Measurements from ENCODE around the gene WDR82.

Gene WDR82, protein sequence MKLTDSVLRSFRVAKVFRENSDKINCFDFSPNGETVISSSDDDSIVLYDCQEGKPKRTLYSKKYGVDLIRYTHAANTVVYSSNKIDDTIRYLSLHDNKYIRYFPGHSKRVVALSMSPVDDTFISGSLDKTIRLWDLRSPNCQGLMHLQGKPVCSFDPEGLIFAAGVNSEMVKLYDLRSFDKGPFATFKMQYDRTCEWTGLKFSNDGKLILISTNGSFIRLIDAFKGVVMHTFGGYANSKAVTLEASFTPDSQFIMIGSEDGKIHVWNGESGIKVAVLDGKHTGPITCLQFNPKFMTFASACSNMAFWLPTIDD

DNA sequence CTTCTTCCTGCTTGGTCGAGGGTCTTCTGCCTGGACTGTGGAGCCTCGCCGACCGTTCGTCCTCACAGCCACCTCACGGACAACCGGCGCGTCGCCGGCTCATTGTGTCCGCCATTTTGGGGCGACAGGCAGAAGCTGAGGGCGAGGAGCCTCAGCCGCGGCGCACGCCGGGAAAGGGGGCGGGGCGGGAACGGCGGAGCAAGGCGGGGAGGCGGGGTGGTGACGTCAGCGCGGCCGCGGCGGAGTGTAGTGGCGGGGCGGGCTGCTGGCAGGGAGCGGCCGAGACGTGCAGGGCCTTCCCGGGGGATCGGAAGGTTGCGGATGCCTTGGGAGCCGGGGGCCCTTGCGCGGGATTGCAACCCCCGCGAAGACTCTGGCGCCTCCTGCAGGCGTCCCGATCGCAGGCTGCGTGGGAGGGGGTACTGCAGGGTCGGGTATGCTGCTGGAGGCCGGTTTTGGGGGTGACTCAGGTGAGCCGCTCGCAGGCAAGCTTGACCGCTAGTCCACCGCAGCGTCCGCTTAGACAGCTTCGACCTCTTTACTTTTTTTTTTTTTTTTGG, at the start of gene WDR82:
WDR82 (minus strand) TSS at position 140 of the 560 bp plus-strand sequence. CDS start 288 bp downstream, outside the sequence.
- peak; percentile 81 to 82 for DNase-seq (ENCODE audit: low read depth in 2 of 2)

DNA sequence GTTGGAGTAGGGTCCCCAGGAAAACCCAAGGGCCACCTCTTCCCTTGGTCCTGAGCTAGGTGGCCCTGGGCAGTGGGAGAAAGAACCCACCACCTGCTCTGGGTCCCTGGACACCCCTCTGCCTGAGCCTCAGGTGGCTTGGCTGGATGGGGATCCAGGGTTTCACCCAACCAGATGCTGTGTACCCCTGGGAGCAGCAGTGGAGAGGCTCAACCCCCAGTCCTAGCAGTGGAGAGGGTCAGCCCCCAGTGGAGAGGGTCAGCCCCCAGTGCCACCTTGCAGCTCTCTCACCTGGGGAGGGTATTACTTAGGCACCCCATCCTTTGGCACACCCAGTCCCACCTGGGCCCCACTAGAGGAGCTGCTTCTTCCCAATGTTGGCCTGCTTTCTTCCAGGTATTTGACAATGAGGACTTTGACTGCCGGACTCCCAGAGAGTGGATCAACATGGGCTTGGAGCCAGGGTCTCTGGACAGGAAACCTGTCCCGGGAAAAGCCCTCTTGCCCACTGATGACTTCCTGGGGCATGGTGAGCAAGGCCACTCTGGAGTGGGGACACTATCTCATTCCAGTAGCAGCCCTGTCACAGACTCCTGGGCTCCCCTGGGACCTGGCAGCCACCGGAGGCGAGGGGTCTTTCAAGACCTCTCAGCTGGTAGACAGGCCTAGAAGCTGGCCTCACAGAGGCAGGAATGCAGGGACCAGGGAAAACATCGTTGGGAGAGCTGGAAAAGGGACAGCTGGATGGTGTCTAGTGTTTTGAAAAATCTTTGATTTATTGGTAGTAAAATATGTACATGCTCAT, 49.2 kb upstream of the WDR82 start:
- DNase-seq (ENCODE audit: low read depth in 2 of 2), result no peak

DNA sequence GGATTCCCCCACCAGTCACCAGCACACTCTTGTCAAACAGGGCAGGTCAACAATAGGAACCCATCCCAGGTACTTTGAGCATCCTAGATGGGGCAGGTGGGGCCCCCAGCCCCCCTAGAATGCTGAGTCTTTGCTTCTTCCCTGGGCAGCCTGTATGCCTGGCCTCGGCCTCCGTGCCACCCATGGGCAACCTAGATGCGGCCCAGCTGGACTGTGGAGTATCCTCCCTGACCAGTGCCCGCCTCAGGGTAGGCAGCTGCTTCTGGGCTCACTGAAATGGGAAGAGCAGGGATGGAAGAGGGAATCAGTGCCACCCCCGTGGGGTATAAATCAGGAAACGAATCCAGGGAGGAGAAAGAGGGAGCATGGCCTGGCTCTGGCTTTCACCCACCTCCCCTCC, 48.5 kb upstream of the WDR82 start:
- DNase-seq (ENCODE audit: low read depth in 2 of 2), result no peak

DNA sequence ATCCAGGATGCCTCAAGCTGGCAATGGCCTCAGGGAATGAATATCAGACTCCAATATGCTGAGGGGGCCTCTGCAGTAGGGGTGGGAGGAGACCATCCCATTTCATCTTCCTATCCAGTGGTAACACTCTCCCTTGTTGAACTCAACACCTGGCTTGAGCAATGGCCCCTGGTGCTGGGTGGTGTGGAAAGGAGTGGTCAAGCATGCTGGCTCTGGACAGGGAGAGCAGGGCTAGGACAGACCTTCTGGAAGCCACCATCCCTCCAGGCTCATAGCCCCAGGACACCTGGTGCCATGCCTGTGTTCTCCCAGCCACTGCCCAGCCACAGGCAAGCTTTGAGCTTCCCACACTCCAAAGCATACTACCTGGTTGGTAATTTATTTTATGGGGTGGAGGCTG, 47.2 kb upstream of the WDR82 start:
- no peak for DNase-seq (ENCODE audit: low read depth in 2 of 2)

DNA sequence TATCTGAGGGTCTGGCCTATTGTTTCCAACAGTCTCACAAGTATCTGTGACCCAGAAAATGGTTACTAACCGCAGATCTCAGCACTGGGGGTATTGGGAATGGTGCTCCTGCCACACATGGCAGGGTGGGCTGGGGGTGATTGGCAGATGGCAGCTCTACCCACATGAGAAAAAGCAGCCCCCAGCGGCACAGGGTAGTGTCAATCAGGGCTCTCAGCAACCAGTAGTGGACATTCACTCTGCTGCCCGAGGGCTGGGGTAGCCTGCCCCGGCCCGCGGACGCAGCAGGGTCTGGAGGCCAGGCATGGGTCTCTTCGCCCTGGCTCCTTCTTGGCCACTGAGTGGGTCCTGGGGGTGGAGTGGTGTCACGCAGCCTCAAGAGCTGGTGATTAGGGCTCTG, 46.2 kb upstream of the WDR82 start:
- no peak for DNase-seq (ENCODE audit: low read depth in 2 of 2)

DNA sequence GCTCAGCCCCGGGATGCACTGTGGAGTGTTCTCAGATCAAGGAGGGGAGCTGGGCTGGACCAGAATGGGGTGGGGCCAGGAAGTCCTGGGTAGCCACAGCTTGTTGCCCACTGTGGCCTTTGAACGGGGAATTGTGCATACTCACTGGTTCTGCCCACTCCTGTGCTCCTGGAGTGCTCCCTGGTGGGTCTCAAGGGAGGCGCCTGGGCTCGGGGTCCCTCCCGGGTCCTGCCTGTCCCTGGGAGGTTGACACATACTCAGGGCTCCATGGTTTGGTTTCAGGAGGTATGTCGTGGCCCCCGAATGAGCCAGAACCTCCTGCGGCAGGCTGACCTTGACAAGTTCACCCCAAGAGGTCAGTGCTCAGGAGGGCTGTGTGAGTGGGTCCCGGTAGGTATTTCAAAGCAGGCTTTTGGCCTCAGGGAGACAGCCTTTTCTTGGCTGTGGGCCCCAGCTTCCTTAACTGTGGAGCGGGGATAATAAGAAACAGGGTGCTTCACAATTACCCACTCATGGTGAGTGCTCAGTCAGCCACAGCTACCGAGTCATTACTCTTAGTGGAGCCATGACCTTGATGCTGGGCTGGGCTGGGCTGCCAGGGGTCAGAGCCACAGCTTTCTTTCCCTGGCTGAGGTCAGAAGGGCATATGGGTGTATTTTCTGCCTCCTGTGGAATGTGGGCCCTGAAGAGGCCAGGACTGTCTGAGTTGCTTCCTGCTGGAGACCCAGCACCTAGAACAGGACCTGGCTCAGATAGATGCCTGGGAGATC, 45.3 kb upstream of the WDR82 start:
- DNase-seq (ENCODE audit: low read depth in 2 of 2), result no peak

DNA sequence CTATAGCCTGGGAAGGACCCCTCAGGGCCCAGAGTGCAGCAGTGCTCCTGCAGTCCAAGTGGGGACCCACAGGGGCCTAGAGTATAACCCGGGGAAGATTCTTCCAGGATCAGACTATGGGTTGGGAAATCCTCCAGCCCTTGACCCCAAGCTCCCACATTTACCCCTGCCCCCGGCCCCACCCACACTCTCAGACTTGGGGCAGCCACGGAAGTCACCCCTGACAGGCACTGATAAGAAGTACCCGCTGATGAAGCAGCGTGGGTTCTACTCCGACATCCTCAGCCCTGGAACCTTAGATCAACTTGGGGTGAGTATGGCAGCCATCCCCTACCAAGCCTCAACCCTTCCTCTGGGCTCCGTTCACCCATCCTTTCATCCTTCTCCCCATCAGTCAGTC, 44.0 kb upstream of the WDR82 start:
- no peak for DNase-seq (ENCODE audit: low read depth in 2 of 2)

DNA sequence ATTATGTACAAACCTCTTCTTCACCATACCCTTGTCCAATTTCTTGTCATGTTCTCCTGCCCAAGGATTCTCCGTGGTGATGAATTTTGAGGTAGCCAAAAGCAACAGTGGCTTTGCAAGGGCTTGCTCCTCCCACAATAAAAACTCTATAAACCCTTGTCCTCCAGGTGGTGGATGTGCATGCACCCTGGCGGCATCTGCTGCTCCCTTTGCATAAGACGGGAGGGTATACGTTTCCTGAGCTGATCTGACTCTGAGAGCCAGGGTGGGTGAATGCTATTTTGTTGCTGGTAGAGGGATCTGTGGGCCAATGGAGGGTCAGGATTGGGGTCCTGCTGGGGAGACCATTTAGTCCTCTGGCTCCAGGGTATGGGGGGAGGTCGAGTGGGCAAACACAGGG, 43.0 kb upstream of the WDR82 start:
- DNase-seq (ENCODE audit: low read depth in 2 of 2), result no peak

DNA sequence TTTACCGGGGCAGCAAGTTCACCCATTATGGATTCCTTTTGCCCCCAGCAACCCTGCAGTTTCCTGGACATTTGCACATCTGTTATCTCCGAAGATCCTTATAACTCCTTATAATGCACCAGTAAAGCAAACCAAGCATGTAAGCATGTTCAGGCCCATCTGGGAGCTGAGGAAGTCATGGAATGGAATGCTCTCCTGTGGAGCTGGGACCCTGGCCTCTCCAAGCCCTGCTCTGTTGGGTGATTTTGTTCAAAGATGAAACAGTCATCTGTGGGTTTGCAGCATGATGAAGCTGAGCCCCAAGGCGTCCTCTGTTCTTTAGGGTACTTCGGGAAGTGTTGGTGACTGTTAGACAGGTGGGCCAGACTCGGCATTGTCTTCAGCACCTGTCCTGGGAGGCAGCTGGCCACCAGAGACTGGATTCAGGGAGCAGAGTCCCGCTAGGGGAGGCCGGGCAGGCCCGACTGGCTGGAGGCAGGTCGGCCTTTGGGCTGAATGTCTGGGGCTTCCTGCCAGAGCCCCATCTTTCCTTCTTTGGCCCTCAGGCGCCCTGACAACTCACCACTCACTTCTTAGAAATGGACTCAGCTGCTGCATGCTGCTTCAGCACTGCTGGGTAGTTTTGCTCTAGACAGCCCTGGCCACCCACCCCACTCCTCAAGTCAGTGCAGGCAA, 41.6 kb upstream of the WDR82 start:
- DNase-seq (ENCODE audit: low read depth in 2 of 2), result no peak

DNA sequence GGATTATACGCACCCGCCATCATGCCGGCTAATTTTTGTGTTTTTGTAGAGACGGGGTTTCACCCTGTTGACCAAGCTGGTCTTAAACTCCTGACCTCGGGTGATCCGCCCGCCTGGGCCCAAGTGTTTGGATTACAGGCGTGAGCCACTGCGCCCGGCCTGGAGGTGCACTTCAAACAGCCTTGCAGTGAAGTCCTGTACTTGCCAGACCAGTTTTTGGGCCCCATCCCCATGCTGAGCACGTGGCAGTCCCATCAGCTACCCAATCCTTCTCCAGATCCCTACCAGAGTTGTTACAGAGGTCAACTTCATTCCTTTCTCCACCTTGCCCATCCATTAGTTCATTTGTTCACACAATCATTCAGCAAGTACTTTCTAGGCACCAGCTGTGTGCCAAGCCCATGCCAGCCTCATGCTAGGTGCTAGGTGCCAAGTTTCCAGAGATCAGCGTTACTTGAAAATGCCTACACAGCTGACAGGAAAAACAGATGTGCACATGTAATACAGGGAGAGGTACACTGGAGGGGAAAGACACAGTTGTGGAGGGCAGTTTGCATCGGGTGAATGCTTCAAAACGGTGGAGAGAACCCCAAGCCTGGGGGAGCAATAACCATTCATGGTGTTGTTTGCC, 39.9 kb upstream of the WDR82 start:
- DNase-seq (ENCODE audit: low read depth in 2 of 2), result no peak

DNA sequence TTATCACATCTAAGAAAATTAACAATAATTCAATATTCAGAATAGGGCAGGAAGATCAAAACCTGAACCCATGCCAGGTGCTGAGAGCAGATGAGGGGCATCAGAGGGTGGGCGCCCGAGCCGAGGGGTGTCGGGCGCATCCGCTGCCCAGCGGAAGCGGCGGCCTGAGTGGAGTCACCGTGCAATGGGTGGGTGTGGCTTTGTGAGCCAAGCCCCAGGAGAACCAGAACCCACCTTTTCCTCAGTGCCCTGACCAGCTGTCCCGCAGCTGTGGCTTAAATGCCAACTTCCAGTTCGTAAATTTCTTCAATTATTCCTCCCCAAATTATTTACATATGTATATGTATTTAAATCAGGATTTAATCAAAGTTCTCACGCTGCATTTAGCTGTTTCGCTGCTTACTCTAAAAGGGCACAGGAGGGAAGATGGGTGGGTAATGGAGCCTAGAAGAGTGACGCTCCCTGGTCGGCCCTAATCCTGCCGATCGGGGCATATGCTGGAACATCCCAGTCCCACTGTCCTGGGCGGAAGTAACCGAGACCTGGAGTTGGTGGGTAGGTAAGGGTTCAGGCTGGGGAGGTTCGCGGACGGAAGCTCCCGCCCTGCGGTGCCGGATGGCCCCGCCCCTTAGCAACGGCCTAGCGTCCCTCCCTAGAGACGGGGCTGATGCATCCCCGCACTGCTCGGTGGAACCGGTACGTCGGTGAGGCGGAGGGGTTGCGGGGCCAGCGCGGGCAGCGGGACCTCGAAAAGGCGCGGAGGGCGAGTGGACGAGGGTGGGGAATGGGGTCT, 39.0 kb upstream of the WDR82 start:
- DNase-seq (ENCODE audit: low read depth in 2 of 2), result no peak

DNA sequence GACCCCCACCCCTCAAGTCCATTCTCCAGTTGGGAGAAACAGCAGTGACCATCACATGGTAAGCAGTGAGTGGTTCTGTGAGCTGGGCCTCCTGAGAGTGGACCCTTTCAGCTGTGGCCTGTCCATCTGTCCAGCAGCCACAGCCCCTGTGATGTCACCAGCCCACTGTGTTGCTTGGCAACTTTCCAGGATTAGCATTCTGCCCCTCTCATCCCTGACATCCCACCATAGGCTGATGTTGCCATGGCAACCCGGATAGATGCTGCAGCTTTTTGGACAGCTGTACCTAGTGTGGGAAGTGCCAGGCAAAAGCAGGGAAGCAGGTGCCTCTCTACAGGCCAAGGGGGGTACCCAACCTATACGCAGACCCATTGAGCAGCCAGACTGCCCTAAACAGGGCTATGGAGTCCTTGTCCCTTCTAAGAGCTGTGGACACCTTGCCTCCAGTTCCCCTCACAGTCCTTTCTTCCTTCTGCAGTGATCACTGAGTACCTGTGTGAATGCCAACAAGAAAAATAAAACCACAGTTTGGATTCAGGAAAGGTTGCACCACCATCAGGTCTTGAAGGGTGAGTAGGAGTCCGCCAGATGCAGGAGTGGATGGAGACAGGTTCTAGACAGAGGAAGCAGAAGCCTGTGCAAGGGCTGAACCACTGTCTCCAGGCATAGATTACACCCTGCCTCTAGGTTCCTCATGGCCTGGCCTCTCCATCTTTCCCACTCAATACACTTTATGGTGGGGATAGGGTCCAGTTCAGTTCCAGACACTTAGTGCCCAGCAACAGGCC, 37.7 kb upstream of the WDR82 start, which contains the start of gene DNAH1:
DNAH1 (plus strand) TSS at position 343 of the 788 bp plus-strand sequence. CDS start 6,124 bp downstream, outside the sequence.
- DNase-seq (ENCODE audit: low read depth in 2 of 2), result no peak

DNA sequence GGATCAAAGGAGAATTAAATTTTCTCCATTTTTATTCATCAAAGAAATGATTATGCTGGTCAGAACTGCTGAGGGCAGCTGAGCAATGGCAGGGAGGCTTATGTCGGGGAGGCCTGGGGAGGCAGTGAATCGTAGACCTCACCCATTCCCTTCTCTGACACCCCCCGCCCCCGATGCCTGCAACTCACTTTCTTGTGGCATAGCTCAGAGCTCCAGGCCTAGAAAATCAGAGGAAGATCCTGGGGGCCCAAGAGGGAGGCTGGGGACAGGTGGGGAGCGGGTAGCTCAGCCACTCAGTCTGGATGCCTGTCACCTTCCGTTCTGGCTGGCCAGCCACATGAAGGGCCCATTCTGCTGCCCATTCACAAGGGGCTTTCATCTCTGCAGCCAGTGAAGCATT, 36.6 kb upstream of the WDR82 start:
- DNase-seq (ENCODE audit: low read depth in 2 of 2), result no peak

DNA sequence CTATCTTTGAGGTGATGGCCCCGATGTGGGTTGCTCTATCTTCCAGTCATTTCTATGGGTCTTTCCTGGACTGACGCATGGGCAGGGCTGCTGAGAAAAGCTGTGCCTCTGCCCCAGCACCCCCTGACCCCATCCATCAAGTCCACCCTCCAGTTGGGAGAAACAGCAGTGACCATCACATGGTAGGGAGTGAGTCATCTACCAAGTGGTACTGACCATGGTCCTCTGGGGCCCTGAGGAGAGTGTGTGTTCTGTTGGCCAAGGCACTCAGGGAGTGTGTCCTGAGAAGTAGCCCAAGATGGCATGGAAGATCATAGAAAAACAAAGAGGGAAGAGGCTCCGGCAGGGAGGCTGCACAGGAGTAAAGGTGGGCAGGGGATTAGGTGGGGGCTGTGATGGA, 36.0 kb upstream of the WDR82 start:
- no peak for DNase-seq (ENCODE audit: low read depth in 2 of 2)

DNA sequence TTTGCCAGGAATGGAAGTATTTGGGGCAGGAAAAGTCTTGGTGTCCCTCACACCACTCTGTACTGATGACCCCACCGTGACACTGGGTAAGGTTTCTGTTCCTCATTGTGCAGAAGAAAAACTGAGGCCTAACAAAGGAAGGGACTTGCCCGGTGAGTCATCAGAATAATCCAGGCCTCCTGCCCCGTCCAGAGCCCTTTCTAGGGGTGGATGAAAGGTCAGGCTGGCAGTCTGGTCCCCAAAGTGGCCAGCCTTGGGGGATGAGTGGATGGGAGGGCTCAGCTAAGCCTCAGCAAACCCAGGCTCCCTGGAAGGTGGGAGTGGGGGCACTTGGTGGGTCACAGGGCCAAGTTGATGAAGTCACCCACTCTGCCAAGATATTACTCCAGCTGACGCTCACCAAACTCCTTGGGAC, 35.3 kb upstream of the WDR82 start:
- DNase-seq (ENCODE audit: low read depth in 2 of 2), result no peak

DNA sequence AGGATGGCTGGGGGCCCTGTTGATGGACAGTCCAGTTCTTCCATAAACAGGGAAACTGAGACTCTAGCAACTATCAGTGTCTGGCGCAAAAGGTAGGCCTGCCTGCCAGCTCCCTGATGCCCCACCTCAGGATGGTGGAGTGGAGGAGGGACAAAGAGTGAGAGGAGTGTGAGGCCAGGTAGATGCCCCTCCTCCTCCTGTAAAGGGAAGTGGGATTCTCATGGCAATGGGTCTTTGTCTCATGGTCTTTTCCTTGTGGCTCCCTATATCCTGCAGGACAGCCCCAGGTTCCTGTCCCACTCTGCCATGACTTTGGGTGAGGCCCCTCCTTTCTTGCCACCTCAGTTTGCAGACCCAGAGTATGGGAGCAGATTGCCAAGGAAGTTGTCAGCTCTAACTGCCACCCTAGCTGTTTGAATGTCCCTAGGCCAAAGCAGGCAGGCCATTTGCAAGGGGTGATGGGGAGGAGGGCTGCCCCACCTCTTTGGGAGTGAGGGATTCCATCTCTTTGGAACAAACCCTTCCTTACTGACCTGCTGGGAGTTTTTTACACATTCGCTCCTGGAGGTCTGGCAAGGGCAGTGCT, 34.8 kb upstream of the WDR82 start:
- no peak for DNase-seq (ENCODE audit: low read depth in 2 of 2)

DNA sequence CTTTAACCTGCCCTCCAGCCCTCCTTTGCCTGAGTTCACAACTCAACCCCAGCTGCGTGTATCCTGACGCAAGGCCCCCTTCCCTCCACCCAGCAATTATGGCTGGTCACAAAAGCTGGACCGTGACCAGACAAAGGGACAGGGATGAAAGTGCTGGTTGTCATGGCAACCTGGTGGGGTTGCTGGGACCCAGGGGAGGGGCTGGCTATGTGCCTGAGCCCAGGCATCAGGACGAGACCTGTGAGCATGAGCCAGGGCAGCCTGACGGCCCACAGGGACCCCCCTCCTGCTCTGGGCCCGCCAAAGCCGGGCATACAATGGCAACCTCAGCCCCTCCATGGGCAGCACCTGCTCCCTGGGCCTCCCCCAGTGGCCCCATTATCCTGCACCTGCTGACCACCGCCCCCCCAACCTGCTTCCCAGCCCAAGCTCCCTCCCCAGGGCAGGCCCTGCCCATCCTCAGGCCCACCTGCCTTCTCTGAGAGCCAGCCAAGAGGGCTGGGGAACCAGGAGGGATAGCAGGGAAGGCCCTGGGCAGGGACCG, 33.2 kb upstream of the WDR82 start:
- DNase-seq (ENCODE audit: low read depth in 2 of 2), result no peak

DNA sequence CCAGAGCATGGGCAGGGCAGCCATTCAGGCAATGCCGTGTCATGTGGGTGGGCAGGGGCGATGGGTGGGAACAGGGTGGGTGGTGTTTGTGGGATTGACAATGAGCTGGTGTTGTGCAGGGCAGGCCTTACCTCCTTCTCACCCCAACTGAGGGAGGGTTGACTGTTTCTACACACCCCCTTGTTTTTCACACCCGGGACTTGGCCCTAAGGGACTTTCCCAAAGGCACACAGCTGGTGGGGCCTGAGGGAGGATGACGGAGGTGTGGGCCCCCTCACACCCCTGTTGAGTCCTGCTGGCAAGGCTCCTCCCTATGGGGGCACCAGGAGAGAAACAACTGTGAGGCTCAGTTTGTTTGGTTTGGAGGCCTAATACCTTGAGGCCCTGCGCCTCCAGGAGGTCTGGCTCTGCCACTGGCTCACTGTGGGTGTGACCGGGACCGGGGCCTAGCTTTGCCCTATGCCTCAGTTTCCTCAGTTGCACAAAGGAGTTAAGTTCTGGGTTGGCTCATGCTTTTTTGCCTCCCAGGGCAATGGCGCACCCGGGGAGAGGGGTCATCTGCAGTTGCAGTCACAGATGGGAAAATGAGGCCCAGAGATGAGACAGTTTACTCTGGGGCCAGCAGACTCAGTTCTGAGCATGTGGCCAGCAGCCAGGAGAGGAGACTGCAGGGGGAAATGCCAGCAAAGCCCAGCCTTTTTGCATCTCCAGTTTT, 32.6 kb upstream of the WDR82 start:
- DNase-seq (ENCODE audit: low read depth in 2 of 2), result no peak

All from fibroblast of skin of left biceps (primary cell).